Mesenchymal stem cell (in vitro differentiated cells and primary cell): ENCODE data around the gene MTHFSD.

Source experiments
- DNase-seq: peaks from one replicate; pipeline ENCODE4 v3.0.0-alpha.2; 2013
- H2AFZ ChIP-seq: one replicate; pipeline ENCODE4 v1.6.1; 2013; ENCODE audit warnings: low read depth, mild to moderate bottlenecking, control low read depth, inconsistent platforms, low read length, moderate library complexity
- H2AK5ac ChIP-seq: 2 replicates; pipeline ENCODE4 v1.6.1; 2013; ENCODE audit warnings: low read length, moderate library complexity, mild to moderate bottlenecking, inconsistent platforms; ENCODE audit not compliant: severe bottlenecking
- H2BK120ac ChIP-seq: one replicate; pipeline ENCODE4 v1.6.1; 2013; ENCODE audit warnings: low read depth, mild to moderate bottlenecking, inconsistent platforms, low read length, moderate library complexity
- H2BK12ac ChIP-seq, 2 experiments: one replicate each; pipeline ENCODE4 v1.6.1; 2013; ENCODE audit warnings: inconsistent platforms in 2 of 2, low read length in 2 of 2, mild to moderate bottlenecking in 2 of 2, moderate library complexity in 2 of 2, control low read depth in 1 of 2
- H2BK15ac ChIP-seq: one replicate; pipeline ENCODE4 v1.6.1; 2013; ENCODE audit warnings: mild to moderate bottlenecking, low read depth, inconsistent platforms; ENCODE audit not compliant: poor library complexity, severe bottlenecking
- H2BK5ac ChIP-seq: 2 replicates; pipeline ENCODE4 v1.6.1; 2013; ENCODE audit warnings: low read depth, mild to moderate bottlenecking, low read length, control low read depth, inconsistent platforms; ENCODE audit not compliant: poor library complexity, severe bottlenecking
- H3K14ac ChIP-seq, 2 experiments: one replicate each; pipeline ENCODE4 v1.6.1; 2013; ENCODE audit warnings: inconsistent platforms in 2 of 2, low read length in 2 of 2, control low read depth in 1 of 2, mild to moderate bottlenecking in 1 of 2, moderate library complexity in 1 of 2
- H3K18ac ChIP-seq, 2 experiments: one replicate each; pipeline ENCODE4 v1.6.1; 2013; ENCODE audit warnings: inconsistent platforms in 2 of 2, low read length in 2 of 2, control low read depth in 1 of 2, low read depth in 1 of 2, mild to moderate bottlenecking in 1 of 2
- H3K23ac ChIP-seq, 2 experiments: one replicate each; pipeline ENCODE4 v1.6.1; 2013; ENCODE audit warnings: inconsistent platforms in 2 of 2, low read length in 2 of 2, mild to moderate bottlenecking in 2 of 2, moderate library complexity in 2 of 2, control low read depth in 1 of 2
- H3K27ac ChIP-seq: 2 replicates; pipeline ENCODE4 v1.5.1; 2013; ENCODE audit warnings: mild to moderate bottlenecking, moderate library complexity, low read length, control low read depth, inconsistent platforms; ENCODE audit not compliant: poor library complexity, severe bottlenecking
- H3K27me3 ChIP-seq, 2 experiments: 2 replicates each; pipeline versions ENCODE4 v1.6.1 to v1.7.0; 2013; ENCODE audit warnings: low read length in 2 of 2, mild to moderate bottlenecking in 2 of 2, moderate library complexity in 2 of 2, control low read depth in 1 of 2, inconsistent platforms in 1 of 2; ENCODE audit not compliant: control insufficient read depth in 1 of 2, insufficient read depth in 1 of 2
- H3K36me3 ChIP-seq, 2 experiments: 2 replicates each; pipeline versions ENCODE4 v1.6.1 to v1.7.0; 2013; ENCODE audit warnings: low read length in 2 of 2, control low read depth in 1 of 2, inconsistent platforms in 1 of 2, low read depth in 1 of 2, mild to moderate bottlenecking in 1 of 2; ENCODE audit not compliant: insufficient read depth in 2 of 2, control insufficient read depth in 1 of 2
- H3K4ac ChIP-seq, 2 experiments: one replicate each; pipeline ENCODE4 v1.6.1; 2013; ENCODE audit warnings: inconsistent platforms in 2 of 2, low read length in 2 of 2, mild to moderate bottlenecking in 2 of 2, moderate library complexity in 2 of 2, control low read depth in 1 of 2, low read depth in 1 of 2
- H3K4me1 ChIP-seq: 2 replicates; pipeline ENCODE4 v1.6.1; 2013; ENCODE audit warnings: low read depth, low read length, control low read depth; ENCODE audit not compliant: control insufficient read depth, insufficient read depth
- H3K4me2 ChIP-seq: 2 replicates; pipeline ENCODE4 v1.6.1; 2013; ENCODE audit warnings: low read length, mild to moderate bottlenecking, inconsistent platforms; ENCODE audit not compliant: poor library complexity, severe bottlenecking
- H3K4me3 ChIP-seq, 2 experiments: 2 replicates each; pipeline versions ENCODE4 v1.5.1 to v1.7.0; 2013; ENCODE audit warnings: low read length in 2 of 2, mild to moderate bottlenecking in 2 of 2, control low read depth in 1 of 2, low read depth in 1 of 2; ENCODE audit not compliant: insufficient read depth in 1 of 2
- H3K79me1 ChIP-seq: replicated peaks from 2 replicates; pipeline ENCODE4 v1.6.1; 2013; ENCODE audit warnings: mild to moderate bottlenecking, control low read depth, low read length, inconsistent platforms; ENCODE audit not compliant: poor library complexity, severe bottlenecking
- H3K9ac ChIP-seq: 2 replicates; pipeline ENCODE4 v1.7.0; 2013; ENCODE audit warnings: mild to moderate bottlenecking, low read length, moderate library complexity
- H3K9me3 ChIP-seq: 2 replicates; pipeline ENCODE4 v1.7.0; 2013; ENCODE audit warnings: mild to moderate bottlenecking, low read length; ENCODE audit not compliant: control insufficient read depth
- H4K8ac ChIP-seq: one replicate; pipeline ENCODE4 v1.6.1; 2013; ENCODE audit warnings: inconsistent platforms, mild to moderate bottlenecking, low read length, moderate library complexity
- H4K91ac ChIP-seq: one replicate; pipeline ENCODE4 v1.6.1; 2013; ENCODE audit warnings: mild to moderate bottlenecking, low read length, inconsistent platforms
- WGBS: methylation state at CpG from one replicate; pipeline ENCODE4 v1.1.7; 2013; ENCODE audit warnings: mixed read lengths; 5-methylcytosine and 5-hydroxymethylcytosine counted together

Gene MTHFSD

DNA sequence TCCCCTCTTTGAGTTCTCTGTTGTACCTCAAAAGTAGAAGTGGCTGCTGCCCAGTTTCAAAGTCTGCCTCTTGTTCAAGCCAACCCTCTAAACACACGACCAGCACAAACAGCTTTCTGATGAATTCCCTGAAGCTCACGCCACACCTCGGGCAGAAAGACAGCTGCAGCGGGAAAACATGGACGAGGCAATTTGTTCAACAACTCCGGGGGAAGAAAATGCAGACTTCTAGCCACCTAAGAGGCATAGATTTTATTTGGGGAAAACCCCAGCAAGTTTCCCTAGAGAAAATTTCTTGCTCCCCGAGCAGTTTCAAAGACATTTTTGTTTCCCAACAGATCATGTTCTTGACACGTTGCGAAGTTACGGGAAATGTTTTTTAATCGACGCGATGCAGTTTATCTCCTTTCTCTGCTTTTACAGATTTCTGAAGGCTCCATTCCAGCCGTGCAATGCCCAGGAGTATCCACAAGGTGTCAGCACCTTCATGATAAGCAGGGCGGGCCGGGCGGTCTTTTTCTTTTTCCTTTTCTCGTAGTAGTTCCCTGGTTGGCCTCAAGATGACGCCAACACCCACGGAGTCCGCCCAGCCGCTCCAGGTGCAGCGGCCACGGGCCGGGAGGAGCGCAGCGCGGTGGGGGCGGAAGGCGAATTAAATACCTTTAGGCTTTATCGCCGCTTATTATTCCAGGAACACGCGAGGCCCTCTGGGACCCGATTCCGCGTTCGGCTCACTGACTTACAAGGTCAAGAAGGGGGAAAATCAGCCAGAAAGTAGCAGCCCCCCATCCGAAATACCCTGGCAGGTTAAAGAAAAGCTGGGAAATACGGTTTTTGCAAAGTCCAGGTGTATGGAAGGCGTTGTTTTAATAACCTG is 8.7 kb upstream of the MTHFSD start:
- H3K79me1 ChIP-seq, result peaks cover 4% of the 10 kb centered on the region
- peaks cover 0 to 9% of the 10 kb centered on the region in 2 experiments for H3K36me3 ChIP-seq
- peaks cover 7% of the 10 kb centered on the region for H3K4me1 ChIP-seq
- DNase-seq, result peak; percentile 85
- H3K9me3 ChIP-seq, result no peaks in the 10 kb centered on the region
- no peak overlapping the region for H2AK5ac ChIP-seq
- peak overlapping the region; percentile 47 for H3K27ac ChIP-seq
- H4K8ac ChIP-seq, result no peak overlapping the region
- H3K4me3 ChIP-seq, result peak overlapping the region; percentile 48 to 75
- no peak overlapping the region for H2BK120ac ChIP-seq
- H2AFZ ChIP-seq, result no peak overlapping the region
- H3K23ac ChIP-seq, result no peak overlapping the region
- H3K4me2 ChIP-seq, result peak overlapping the region; percentile 97
- H2BK5ac ChIP-seq, result peak overlapping the region; percentile 73
- H3K27me3 ChIP-seq, result peaks cover 0 to 54% of the 10 kb centered on the region in 2 experiments
- H3K14ac ChIP-seq, result no peak overlapping the region
- no peak overlapping the region for H2BK15ac ChIP-seq
- peak overlapping the region; percentile 82 for H3K9ac ChIP-seq
- 1% methylated on average over 41 of the region's 41 CpGs for WGBS
- peak overlapping the region in 1 of 2 experiments; percentile 29 for H3K18ac ChIP-seq
- peak overlapping the region in 1 of 2 experiments; percentile 50 for H2BK12ac ChIP-seq
- H3K4ac ChIP-seq, result no peak overlapping the region
- no peak overlapping the region for H4K91ac ChIP-seq

- peaks cover 4% of the 10 kb centered on the region for H3K79me1 ChIP-seq
- H2BK12ac ChIP-seq, result no peak overlapping the region
- no peak overlapping the region for H3K4me2 ChIP-seq
- no peak overlapping the region for H3K4me3 ChIP-seq
- no peak overlapping the region for H3K4ac ChIP-seq
- peaks cover 7% of the 10 kb centered on the region for H3K4me1 ChIP-seq
- no peak overlapping the region for H3K9ac ChIP-seq
- H3K27ac ChIP-seq, result no peak overlapping the region
- no peak overlapping the region for H4K91ac ChIP-seq
- DNase-seq, result no peak
- H3K27me3 ChIP-seq, result peaks cover 0 to 60% of the 10 kb centered on the region in 2 experiments
- H2BK15ac ChIP-seq, result no peak overlapping the region
- H3K36me3 ChIP-seq, result no peaks in the 10 kb centered on the region
- no peak overlapping the region for H2AFZ ChIP-seq
- H2AK5ac ChIP-seq, result no peak overlapping the region
- H2BK5ac ChIP-seq, result no peak overlapping the region
- no peak overlapping the region for H2BK120ac ChIP-seq
- H4K8ac ChIP-seq, result no peak overlapping the region
- no peak overlapping the region for H3K14ac ChIP-seq
- H3K18ac ChIP-seq, result no peak overlapping the region
- no peak overlapping the region for H3K23ac ChIP-seq
- H3K9me3 ChIP-seq, result no peaks in the 10 kb centered on the region
- WGBS, result 97% methylated on average over 5 of the region's 6 CpGs
These were observed 7.3 kb upstream of the MTHFSD start for GRCh38 chr16:86562356-86562755.

DNA sequence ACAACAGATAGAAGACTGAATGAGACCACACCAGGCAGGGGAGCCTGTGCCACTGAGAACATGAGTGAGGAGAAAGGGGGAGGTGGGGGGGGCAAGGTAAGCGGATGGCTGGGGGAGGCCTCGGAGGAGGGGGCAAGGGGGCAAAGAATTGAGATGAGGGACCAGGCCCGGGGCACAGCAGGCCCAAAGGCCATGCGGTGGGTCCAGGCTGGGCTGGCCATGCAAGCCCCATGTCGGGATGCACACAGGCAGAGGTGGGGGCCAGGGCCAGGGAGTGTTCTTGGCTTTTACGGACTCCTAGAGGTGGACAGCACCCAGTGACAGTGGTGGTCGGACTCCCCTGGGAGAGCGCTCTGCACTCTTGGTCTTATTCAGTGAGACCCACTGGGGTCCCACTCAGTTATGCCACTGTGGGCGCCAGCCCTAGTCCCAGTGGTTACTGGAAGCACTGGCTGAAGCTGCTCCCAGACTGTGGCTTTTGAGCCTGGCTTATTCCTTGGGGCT is 4.8 kb upstream of the MTHFSD start:
- Histone ChIP-seq H2BK12ac (no peak overlapping the region), H4K91ac (no peak overlapping the region), H2BK15ac (no peak overlapping the region), H3K14ac (no peak overlapping the region), H3K79me1 (peaks cover 9% of the 10 kb centered on the region), H3K23ac (no peak overlapping the region), H3K4ac (no peak overlapping the region), H3K18ac (no peak overlapping the region), H3K36me3 (no peaks in the 10 kb centered on the region), H3K4me3 (no peak overlapping the region), H3K4me1 (peaks cover 10% of the 10 kb centered on the region), H3K4me2 (no peak overlapping the region), H2AK5ac (no peak overlapping the region), H2AFZ (no peak overlapping the region), H2BK5ac (no peak overlapping the region), H4K8ac (no peak overlapping the region), H2BK120ac (no peak overlapping the region), H3K27ac (no peak overlapping the region), H3K9ac (no peak overlapping the region), H3K9me3 (no peaks in the 10 kb centered on the region), H3K27me3 (peaks cover 0 to 45% of the 10 kb centered on the region in 2 experiments)
- DNase-seq, result no peak
- WGBS, result 81% methylated on average over 9 of the region's 9 CpGs

- DNase-seq, result no peak
- no peak overlapping the region for H3K14ac ChIP-seq
- H3K4me2 ChIP-seq, result no peak overlapping the region
- no peak overlapping the region for H2AFZ ChIP-seq
- peaks cover 10% of the 10 kb centered on the region for H3K4me1 ChIP-seq
- no peaks in the 10 kb centered on the region for H3K9me3 ChIP-seq
- H4K91ac ChIP-seq, result no peak overlapping the region
- H2BK12ac ChIP-seq, result no peak overlapping the region
- peaks cover 9% of the 10 kb centered on the region for H3K79me1 ChIP-seq
- no peak overlapping the region for H3K18ac ChIP-seq
- H3K4me3 ChIP-seq, result no peak overlapping the region
- H2BK5ac ChIP-seq, result no peak overlapping the region
- H4K8ac ChIP-seq, result peak overlapping the region; percentile 40
- H2BK120ac ChIP-seq, result no peak overlapping the region
- H3K36me3 ChIP-seq, result peaks cover 0 to under 1% of the 10 kb centered on the region in 2 experiments
- WGBS, result 80% methylated on average over 27 of the region's 28 CpGs
- H2BK15ac ChIP-seq, result no peak overlapping the region
- no peak overlapping the region for H3K9ac ChIP-seq
- H3K27ac ChIP-seq, result no peak overlapping the region
- H2AK5ac ChIP-seq, result no peak overlapping the region
- peaks cover 0 to 35% of the 10 kb centered on the region in 2 experiments for H3K27me3 ChIP-seq
- H3K23ac ChIP-seq, result no peak overlapping the region
- no peak overlapping the region for H3K4ac ChIP-seq
These were observed 3.5 kb upstream of the MTHFSD start for GRCh38 chr16:86558355-86559193.
